HAP-1 (cell line): ENCODE measurements around the gene ZBTB20.
A peak's percentile ranks its signal among the peaks of the same experiment; 100 is the strongest.

Experiments used
- DNase-seq, 2 experiments: peaks; one replicate each; pipeline ENCODE4 v3.0.0-alpha.2; 2016 to 2020; ENCODE audit warnings: low spot score in 2 of 2
- H3K27me3 ChIP-seq: fragments of 250-450 bp; sonication (Bioruptor Pico); 2 replicates; pipeline ENCODE4 v1.5.1; 2020; ENCODE audit warnings: low read depth, mild to moderate bottlenecking, moderate library complexity
- H3K36me3 ChIP-seq: fragments of 250-450 bp; sonication (Bioruptor Pico); replicated peaks from 2 replicates; pipeline ENCODE4 v1.5.1; 2020; ENCODE audit warnings: mild to moderate bottlenecking
- H3K4me1 ChIP-seq: fragments of 250-450 bp; sonication (Bioruptor Pico); 2 replicates; pipeline ENCODE4 v1.5.1; 2020; ENCODE audit warnings: mild to moderate bottlenecking
- H3K4me3 ChIP-seq: fragments of 250-450 bp; sonication (Bioruptor Pico); 2 replicates; pipeline ENCODE4 v1.5.1; 2020; ENCODE audit warnings: mild to moderate bottlenecking, moderate library complexity
- H3K9me3 ChIP-seq: fragments of 250-450 bp; sonication (Bioruptor Pico); 2 replicates; pipeline ENCODE4 v1.5.1; 2020; ENCODE audit warnings: mild to moderate bottlenecking, moderate library complexity
- in situ Hi-C: fragments of 300-500 bp; cut with MboI; formaldehyde crosslinking; loops from 3 replicates; pipeline ENCODE4 v1.14.3; 2020; ENCODE audit warnings: low sequenced_read_pairs, inconsistent platforms, mixed read lengths

Gene ZBTB20

DNA sequence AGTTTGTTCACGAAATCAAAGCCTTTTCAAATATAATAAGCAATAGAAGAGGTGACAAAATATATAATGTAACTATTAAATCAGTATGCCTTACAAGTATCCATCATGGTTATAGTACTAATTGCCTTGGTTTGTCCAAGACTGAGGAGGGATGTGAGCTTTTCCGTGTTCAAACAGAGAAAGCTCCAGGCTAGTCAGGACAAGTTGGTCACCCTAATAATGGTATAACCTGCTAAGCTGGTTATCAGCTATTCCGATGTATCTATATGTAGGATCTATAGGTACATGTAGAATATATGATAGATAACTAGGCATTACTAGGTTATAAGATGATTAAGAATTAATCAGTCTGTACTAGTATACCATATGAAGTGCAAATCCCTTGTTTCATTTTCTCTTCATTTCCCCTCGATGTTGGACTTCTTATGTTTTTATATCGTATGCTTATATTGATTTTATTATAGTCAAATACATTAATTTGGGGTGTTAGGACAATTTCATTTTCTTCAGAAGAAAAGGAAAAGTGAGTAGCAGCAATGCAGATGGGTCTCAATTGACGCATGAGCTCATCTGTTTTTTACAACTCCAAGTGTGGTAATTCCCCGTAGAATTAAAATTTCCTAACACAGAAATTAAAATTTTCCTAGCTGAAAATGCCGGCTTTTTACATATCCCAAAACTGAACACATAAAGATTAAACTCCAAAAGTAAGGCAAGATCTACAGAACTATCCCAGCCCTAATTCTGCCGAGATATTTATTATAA lies 434.2 kb downstream of the ZBTB20 start:
- no peak for DNase-seq

GRCh38 chr3:114711321-114711886 lies 435.7 kb downstream of the ZBTB20 start:
- DNase-seq, result no peak
- peaks cover 33% of the 10 kb centered on the region for H3K4me1 ChIP-seq
- no peaks in the 10 kb centered on the region for H3K36me3 ChIP-seq
- no peaks in the 10 kb centered on the region for H3K9me3 ChIP-seq
- no peak overlapping the region for H3K4me3 ChIP-seq
- no peaks in the 10 kb centered on the region for H3K27me3 ChIP-seq
- in situ Hi-C loops, result no loop called here

More for the DNA sequence above, 434.2 kb downstream of the ZBTB20 start:
- H3K9me3 ChIP-seq, result no peaks in the 10 kb centered on the region
- in situ Hi-C loops, result no loop called here
- H3K4me3 ChIP-seq, result no peak overlapping the region
- no peaks in the 10 kb centered on the region for H3K27me3 ChIP-seq
- H3K36me3 ChIP-seq, result no peaks in the 10 kb centered on the region
- H3K4me1 ChIP-seq, result peaks cover 18% of the 10 kb centered on the region

- in situ Hi-C loops, result no loop called here
- no peak for DNase-seq
- H3K4me3 ChIP-seq, result no peak overlapping the region
- no peaks in the 10 kb centered on the region for H3K9me3 ChIP-seq
- no peaks in the 10 kb centered on the region for H3K36me3 ChIP-seq
- H3K4me1 ChIP-seq, result peaks cover 32% of the 10 kb centered on the region
- H3K27me3 ChIP-seq, result no peaks in the 10 kb centered on the region
Observed at GRCh38 chr3:114709102-114709501, 438.0 kb downstream of the ZBTB20 start.

GRCh38 chr3:114707252-114707860 lies 439.7 kb downstream of the ZBTB20 start:
- Histone ChIP-seq H3K9me3 (no peaks in the 10 kb centered on the region), H3K4me3 (no peak overlapping the region), H3K36me3 (no peaks in the 10 kb centered on the region), H3K4me1 (peaks cover 44% of the 10 kb centered on the region), H3K27me3 (no peaks in the 10 kb centered on the region)
- in situ Hi-C loops, result no loop called here
- DNase-seq, result no peak

DNA sequence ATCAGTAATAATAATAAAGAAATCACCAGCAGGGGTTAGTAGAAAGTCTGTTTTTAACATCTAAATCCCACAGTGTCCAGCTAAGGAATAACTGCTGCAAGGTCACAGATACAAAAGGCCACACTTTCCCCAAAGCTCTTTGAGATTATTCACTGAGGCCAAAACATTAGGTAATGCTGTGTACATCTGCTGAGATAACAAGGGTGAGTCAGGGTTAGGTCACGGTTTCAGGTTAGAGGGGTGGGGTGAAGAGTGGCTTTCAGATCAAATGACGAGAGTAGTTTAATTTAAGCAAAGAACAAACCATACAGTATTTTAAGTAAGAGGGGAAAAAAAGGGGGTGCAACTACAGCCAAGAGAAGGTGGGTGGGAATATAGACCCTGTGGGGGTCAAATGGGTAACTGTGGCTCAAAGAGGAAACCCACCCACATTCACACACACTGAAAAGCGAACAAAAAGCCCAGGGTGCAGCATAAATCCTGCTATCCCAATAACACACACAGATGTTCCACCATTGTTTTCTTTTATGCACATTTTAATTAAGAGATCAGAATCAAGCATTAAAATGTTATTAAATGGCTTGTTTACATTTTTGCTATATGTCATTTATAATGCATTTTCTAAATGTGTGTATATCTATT lies 440.4 kb downstream of the ZBTB20 start:
- no peak overlapping the region for H3K4me3 ChIP-seq
- H3K27me3 ChIP-seq, result no peaks in the 10 kb centered on the region
- H3K36me3 ChIP-seq, result no peaks in the 10 kb centered on the region
- no peaks in the 10 kb centered on the region for H3K9me3 ChIP-seq
- in situ Hi-C loops, result no loop called here
- peaks cover 51% of the 10 kb centered on the region for H3K4me1 ChIP-seq
- no peak for DNase-seq

- H3K27me3 ChIP-seq, result no peaks in the 10 kb centered on the region
- H3K9me3 ChIP-seq, result no peaks in the 10 kb centered on the region
- peaks cover 82% of the 10 kb centered on the region for H3K4me1 ChIP-seq
- H3K36me3 ChIP-seq, result no peaks in the 10 kb centered on the region
- in situ Hi-C loops, result no loop called here
- H3K4me3 ChIP-seq, result no peak overlapping the region
- DNase-seq, result peak in 1 of 2 experiments; percentile 59
Observed at GRCh38 chr3:114700637-114701234, 446.4 kb downstream of the ZBTB20 start.

DNA sequence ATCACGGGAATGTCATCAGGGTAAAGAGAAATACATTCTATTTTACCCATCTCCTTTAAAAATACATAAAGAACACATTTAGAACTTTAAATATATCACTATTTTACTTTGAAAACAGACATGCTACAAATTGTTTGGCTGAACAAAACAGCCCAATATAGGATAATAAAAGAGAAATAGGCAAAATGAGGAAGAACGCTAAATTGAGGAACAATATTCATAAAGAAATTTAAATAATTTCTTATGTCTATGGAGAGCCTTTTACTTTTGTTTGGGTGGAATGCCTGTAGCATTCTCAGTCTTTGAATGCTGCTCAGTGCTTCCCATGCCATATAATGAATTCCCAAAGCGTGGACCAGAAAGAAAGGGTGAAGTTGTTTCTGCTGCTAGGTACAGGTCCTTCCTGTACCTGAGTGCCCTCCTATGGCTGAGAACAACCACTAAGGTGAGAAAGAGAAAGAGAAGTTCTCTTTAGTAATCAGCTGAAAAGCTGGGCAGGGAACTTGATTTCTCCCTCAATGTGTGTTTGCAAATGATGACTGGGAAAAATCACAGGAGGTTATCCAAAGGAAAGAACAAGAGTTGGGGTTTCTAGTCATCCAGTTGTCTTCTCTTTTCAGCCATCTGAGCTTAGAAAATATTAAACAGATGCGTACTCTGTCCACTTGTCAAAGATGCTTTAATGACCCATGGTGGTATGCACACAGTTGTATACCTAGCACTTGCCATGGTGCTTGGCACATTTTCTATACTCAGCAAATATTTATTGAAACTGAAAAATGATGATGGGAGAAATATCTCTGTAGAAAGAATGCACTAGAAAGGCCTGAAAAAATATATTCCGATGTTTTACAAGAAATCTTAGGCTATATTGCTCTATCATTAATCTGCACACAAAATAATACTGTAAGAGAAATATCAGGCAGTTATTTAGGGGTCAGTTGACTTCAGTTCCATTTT lies 448.7 kb downstream of the ZBTB20 start:
- DNase-seq, result no peak
- Histone ChIP-seq H3K4me1 (peaks cover 92% of the 10 kb centered on the region), H3K36me3 (no peaks in the 10 kb centered on the region), H3K4me3 (no peak overlapping the region), H3K9me3 (no peaks in the 10 kb centered on the region), H3K27me3 (no peaks in the 10 kb centered on the region)
- in situ Hi-C loops, result no loop called here

DNA sequence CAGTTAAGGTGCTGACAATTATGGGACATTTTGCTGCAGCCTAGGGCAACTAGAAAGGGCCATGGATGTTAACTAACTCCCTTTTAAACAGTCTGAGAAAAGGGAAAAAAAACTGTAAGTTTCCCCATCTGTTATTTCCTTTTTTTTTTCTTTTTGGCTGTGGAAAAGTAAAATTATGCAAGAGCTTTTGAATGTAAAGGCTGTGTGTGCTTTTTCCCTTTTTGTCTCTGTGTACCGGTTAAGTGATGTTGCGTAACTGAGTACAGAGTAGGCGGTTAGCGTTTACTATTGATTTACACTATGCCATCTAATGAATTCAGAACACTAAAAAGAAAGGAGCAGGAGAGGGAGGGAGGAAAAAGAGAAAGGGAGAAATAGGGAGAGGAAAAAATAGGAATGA lies 449.7 kb downstream of the ZBTB20 start:
- in situ Hi-C loops, result no loop called here
- H3K4me3 ChIP-seq, result no peak overlapping the region
- H3K9me3 ChIP-seq, result no peaks in the 10 kb centered on the region
- DNase-seq, result no peak
- H3K27me3 ChIP-seq, result no peaks in the 10 kb centered on the region
- H3K4me1 ChIP-seq, result peaks cover 93% of the 10 kb centered on the region
- no peaks in the 10 kb centered on the region for H3K36me3 ChIP-seq

DNA sequence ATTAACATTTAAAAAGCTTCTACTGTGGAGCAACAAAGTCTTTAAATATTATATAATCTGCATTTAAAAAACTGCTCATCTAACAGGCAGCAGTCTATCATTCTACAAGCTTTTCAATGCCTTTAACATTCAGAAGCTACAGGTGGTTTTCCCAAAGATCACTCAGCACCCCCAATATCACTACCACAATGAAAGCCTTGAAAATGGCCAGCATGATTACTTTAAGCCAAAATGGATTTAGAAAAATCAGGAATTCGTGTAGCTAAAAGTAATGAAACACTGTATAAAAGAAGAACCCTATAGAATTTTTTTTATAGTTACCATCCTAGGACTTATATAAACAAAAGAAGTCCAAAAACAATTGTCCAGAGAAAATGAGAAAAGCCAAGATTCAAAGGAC lies 452.8 kb downstream of the ZBTB20 start:
- H3K9me3 ChIP-seq, result no peaks in the 10 kb centered on the region
- H3K4me1 ChIP-seq, result peaks cover 72% of the 10 kb centered on the region
- no peaks in the 10 kb centered on the region for H3K27me3 ChIP-seq
- in situ Hi-C loops, result no loop called here
- DNase-seq, result peak; percentile 60 to 99
- no peak overlapping the region for H3K4me3 ChIP-seq
- no peaks in the 10 kb centered on the region for H3K36me3 ChIP-seq

DNA sequence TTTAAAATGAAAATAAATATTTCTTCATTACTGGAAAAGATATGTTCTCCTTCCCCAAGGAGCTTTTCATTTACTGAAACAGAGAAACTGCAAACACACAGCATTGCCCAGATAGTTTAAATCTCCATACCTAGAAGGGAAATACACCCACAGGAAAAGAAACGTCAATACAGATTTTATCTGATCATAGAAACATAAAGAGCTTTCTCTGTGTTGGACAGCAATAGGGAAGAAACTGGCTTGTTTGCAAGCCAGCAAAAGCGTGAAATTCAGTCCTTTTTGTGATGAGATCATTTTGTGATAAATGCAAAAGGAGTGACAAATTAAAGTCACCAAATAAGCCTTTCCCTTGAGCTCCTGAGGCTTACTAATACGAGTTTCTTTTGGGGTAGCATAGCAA lies 455.2 kb downstream of the ZBTB20 start:
- no peak overlapping the region for H3K4me3 ChIP-seq
- no peaks in the 10 kb centered on the region for H3K36me3 ChIP-seq
- H3K9me3 ChIP-seq, result no peaks in the 10 kb centered on the region
- in situ Hi-C loops, result no loop called here
- no peaks in the 10 kb centered on the region for H3K27me3 ChIP-seq
- no peak for DNase-seq
- peaks cover 57% of the 10 kb centered on the region for H3K4me1 ChIP-seq

DNA sequence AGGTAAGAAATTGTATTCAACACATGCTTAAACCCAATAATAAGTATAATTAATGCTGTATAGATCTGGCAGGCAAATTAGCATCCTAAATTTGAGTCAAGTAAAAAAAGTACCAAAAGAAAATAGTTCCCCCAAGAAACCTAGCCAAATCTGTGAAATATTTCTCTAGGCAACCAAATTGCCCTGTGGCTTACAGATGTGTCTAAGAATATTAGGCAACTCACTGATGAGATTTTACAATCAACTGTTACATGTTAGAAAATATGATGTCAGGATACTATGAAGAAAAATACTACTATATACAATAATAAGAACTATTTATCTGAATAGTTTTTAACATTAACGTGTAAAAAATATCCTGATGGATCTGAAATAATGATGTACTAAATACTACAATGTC lies 456.2 kb downstream of the ZBTB20 start:
- Histone ChIP-seq H3K36me3 (no peaks in the 10 kb centered on the region), H3K4me3 (no peak overlapping the region), H3K4me1 (peaks cover 57% of the 10 kb centered on the region), H3K27me3 (no peaks in the 10 kb centered on the region), H3K9me3 (no peaks in the 10 kb centered on the region)
- in situ Hi-C loops, result no loop called here
- DNase-seq, result no peak

DNA sequence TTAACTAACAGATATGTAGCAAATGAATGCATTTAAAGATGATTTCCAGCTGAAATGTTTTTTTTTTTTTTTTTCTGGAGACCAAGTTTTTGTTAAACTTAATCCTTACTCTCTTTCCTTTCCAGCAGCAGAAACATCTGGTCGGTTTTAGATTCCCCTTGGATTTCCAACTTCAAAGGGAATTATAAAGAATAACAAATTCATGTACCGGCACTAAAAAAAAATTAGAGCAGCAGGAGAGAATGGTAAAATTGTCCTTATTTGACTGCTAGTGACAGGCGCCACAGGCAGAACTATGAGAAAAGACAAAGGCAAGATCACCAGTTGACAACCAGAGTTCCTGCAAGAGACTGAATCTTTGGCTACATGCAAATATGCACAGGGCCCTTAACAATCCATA lies 459.9 kb downstream of the ZBTB20 start:
- in situ Hi-C loops, result no loop called here
- peak in 1 of 2 experiments; percentile 33 for DNase-seq
- H3K4me3 ChIP-seq, result no peak overlapping the region
- H3K27me3 ChIP-seq, result no peaks in the 10 kb centered on the region
- peaks cover 43% of the 10 kb centered on the region for H3K4me1 ChIP-seq
- H3K9me3 ChIP-seq, result no peaks in the 10 kb centered on the region
- H3K36me3 ChIP-seq, result no peaks in the 10 kb centered on the region

DNA sequence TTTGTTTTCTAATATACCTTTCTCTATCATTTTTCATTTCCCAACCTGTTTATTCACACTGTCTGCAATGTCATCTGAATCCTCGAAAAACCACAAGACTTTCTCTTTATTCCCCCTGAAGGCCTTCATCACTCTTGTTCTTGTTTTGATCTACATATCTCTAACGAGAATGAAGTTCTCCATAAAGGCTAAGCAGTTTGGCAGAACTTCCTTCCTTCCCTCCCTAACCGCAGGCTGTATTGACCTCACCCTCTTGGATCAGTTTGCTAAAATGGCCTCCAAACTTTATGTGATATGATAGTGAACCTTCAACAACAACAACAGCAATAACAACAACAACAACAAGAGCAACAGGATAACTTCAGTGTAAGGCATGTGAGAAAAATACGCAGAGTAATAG lies 460.5 kb downstream of the ZBTB20 start:
- Histone ChIP-seq H3K36me3 (no peaks in the 10 kb centered on the region), H3K4me1 (peaks cover 37% of the 10 kb centered on the region), H3K27me3 (no peaks in the 10 kb centered on the region), H3K4me3 (no peak overlapping the region), H3K9me3 (no peaks in the 10 kb centered on the region)
- DNase-seq, result no peak
- in situ Hi-C loops, result no loop called here
